GM18502 (cell line): Measurements from ENCODE around the gene FRMD7.
"Not testable (repeated sequence)": the region's sequence is repeated elsewhere in the genome, so short reads cannot be mapped to it uniquely, and the experiment has no call there.

Experiments used
- ATAC-seq: cut with Tn5 transposase; IDR thresholded peaks from one replicate; pipeline ENCODE4 v1.9.1; 2021; ENCODE audit warnings: mild to moderate bottlenecking; ENCODE audit not compliant: unreplicated experiment, poor library complexity

The FRMD7 gene

GRCh38 chrX:132093239-132093860, 34.5 kb downstream of the FRMD7 start:
- no peak for ATAC-seq

- ATAC-seq, result peak; percentile 95
Measured at GRCh38 chrX:132092439-132093065, 35.3 kb downstream of the FRMD7 start.

GRCh38 chrX:132090403-132091159, 37.2 kb downstream of the FRMD7 start:
- ATAC-seq, result no peak

- no peak for ATAC-seq
Measured at GRCh38 chrX:132088864-132089263, 39.0 kb downstream of the FRMD7 start.

GRCh38 chrX:132086672-132087071, 41.1 kb downstream of the FRMD7 start:
- no peak for ATAC-seq

GRCh38 chrX:132085786-132086185, 42.0 kb downstream of the FRMD7 start:
- ATAC-seq, result no peak

GRCh38 chrX:132077912-132078311, 49.9 kb downstream of the FRMD7 start:
- no peak for ATAC-seq

GRCh38 chrX:132077414-132077813, 50.4 kb downstream of the FRMD7 start:
- ATAC-seq, result no peak

- no peak for ATAC-seq
Measured at GRCh38 chrX:132071254-132071653, 56.6 kb downstream of the FRMD7 start.

- ATAC-seq, result no peak
Measured at GRCh38 chrX:132068405-132068804, 59.4 kb downstream of the FRMD7 start.

- ATAC-seq, result no peak
Measured at GRCh38 chrX:132063862-132064261, 64.0 kb downstream of the FRMD7 start.

- no peak for ATAC-seq
Measured at GRCh38 chrX:132063334-132063733, 64.5 kb downstream of the FRMD7 start.

- ATAC-seq, result peak; percentile 61
Measured at GRCh38 chrX:132059973-132060540, 67.8 kb downstream of the FRMD7 start.

GRCh38 chrX:132058975-132059374, 68.8 kb downstream of the FRMD7 start:
- ATAC-seq, result no peak

GRCh38 chrX:132058050-132058449, 69.8 kb downstream of the FRMD7 start:
- no peak for ATAC-seq

- not testable (repeated sequence) for ATAC-seq
Measured at GRCh38 chrX:132051778-132052177, 76.0 kb downstream of the FRMD7 start.

- ATAC-seq, result no peak
Measured at GRCh38 chrX:132046533-132046932, 81.3 kb downstream of the FRMD7 start.

- no peak for ATAC-seq
Measured at GRCh38 chrX:132045456-132045855, 82.4 kb downstream of the FRMD7 start.

- no peak for ATAC-seq
Measured at GRCh38 chrX:132044953-132045352, 82.9 kb downstream of the FRMD7 start.

GRCh38 chrX:132043977-132044376, 83.8 kb downstream of the FRMD7 start:
- no peak for ATAC-seq

- no peak for ATAC-seq
Measured at GRCh38 chrX:132041015-132041414, 86.8 kb downstream of the FRMD7 start.
